ENCODE data around the gene CEP192. TPM values are rescaled to one million over a fixed set of nuclear protein-coding genes. Genes with fewer than 3 reads are reported as not detected.
"Not testable (repeated sequence)": the region's sequence is repeated elsewhere in the genome, so short reads cannot be mapped to it uniquely, and the experiment has no call there.

The CEP192 gene
- total RNA-seq, 2 donors from 2014 or later = 20.1 to 27.2 TPM

DNA sequence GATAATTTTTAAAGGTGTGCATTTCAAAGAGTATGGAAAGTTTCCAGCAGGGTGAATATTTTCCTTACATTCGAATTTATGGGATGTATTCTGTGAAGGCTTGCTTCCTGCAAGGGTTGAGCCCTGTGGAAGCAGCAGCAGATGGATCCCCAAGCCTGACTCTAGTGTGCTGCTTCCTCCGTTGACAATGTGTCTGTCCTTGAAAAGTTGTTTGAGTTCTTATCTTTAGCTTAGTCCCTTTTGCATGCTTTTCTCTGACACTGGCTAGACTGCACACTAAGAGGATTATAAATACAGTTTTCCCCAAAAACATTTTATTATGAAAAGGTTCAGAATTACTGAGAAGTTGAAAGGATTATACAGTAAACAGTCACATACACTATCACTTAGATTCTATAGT, 86.3 kb downstream of the CEP192 start:
- H3K27ac ChIP-seq = peak overlapping the region in 1 of 2 donors; percentile 16
- no peaks in the 10 kb centered on the region for H3K9me3 ChIP-seq
- no peak overlapping the region for H3K4me3 ChIP-seq
- H3K4me1 ChIP-seq (ENCODE audit: control insufficient read depth in 1 of 2, low read depth in 2 of 2) = peaks cover 0 to 7% of the 10 kb centered on the region in 2 donors
- no peaks in the 10 kb centered on the region for H3K27me3 ChIP-seq (replicated peaks; ENCODE audit: insufficient read depth)
- TF ChIP-seq, protein P1, sequence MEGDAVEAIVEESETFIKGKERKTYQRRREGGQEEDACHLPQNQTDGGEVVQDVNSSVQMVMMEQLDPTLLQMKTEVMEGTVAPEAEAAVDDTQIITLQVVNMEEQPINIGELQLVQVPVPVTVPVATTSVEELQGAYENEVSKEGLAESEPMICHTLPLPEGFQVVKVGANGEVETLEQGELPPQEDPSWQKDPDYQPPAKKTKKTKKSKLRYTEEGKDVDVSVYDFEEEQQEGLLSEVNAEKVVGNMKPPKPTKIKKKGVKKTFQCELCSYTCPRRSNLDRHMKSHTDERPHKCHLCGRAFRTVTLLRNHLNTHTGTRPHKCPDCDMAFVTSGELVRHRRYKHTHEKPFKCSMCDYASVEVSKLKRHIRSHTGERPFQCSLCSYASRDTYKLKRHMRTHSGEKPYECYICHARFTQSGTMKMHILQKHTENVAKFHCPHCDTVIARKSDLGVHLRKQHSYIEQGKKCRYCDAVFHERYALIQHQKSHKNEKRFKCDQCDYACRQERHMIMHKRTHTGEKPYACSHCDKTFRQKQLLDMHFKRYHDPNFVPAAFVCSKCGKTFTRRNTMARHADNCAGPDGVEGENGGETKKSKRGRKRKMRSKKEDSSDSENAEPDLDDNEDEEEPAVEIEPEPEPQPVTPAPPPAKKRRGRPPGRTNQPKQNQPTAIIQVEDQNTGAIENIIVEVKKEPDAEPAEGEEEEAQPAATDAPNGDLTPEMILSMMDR (IDR thresholded peaks at IDR 0.05) = no peak
- ATAC-seq (ENCODE audit: insufficient number of reproducible peaks, low FRiP score, low read depth) (no peak), DNase-seq (ENCODE audit: low spot score) (no peak)
- peaks cover 8% of the 10 kb centered on the region for H3K36me3 ChIP-seq

DNA sequence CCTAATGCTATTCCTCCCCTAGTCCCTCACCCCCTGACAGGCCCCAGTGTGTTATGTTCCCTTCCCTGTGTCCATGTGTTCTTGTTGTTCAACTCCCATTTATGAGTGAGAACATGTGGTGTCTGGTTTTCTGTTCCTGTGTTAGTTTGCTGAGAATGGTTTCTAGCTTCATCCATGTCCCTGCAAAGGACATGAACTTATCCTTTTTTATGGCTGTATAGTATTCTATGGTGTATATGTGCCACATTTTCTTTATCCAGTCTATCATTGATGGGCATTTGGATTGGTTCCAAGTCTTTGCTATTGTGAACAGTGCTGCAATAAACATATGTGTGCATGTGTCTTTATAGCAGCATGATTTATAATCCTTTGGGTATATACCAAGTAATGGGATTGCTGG, 86.9 kb downstream of the CEP192 start:
- H3K4me1 ChIP-seq (ENCODE audit: control insufficient read depth in 1 of 2, low read depth in 2 of 2); DNase-seq (ENCODE audit: low spot score): not testable (repeated sequence)

DNA sequence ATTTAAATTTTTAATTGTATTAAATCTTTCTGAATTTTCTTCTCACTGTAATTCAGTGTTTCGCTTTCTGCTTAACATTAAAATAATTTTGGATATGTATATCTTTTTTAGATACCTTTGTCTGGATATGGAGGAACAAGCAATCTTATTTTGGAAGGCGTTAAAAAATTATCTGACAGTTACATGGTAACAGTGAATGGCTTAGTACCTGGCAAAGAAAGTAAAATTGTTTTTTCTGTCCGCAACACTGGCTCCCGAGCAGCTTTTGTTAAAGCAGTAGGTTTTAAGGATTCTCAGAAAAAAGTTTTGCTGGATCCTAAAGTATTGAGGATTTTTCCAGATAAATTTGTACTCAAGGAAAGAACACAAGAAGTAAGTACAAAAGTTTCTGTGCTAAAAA, 95.7 kb downstream of the CEP192 start:
- Histone ChIP-seq H3K27me3 (replicated peaks; ENCODE audit: insufficient read depth) (no peaks in the 10 kb centered on the region), H3K9me3 (no peaks in the 10 kb centered on the region), H3K4me1 (ENCODE audit: control insufficient read depth in 1 of 2, low read depth in 2 of 2) (no peaks in the 10 kb centered on the region), H3K36me3 (peaks cover 5% of the 10 kb centered on the region), H3K27ac (no peak overlapping the region), H3K4me3 (no peak overlapping the region)
- no peak for ATAC-seq (ENCODE audit: insufficient number of reproducible peaks, low FRiP score, low read depth)
- no peak for DNase-seq (ENCODE audit: low spot score)
- TF ChIP-seq, protein P1 (IDR thresholded peaks at IDR 0.05) = no peak

More for the DNA sequence above, 86.9 kb downstream of the CEP192 start:
- not testable (repeated sequence) for H3K27ac ChIP-seq; ATAC-seq (ENCODE audit: insufficient number of reproducible peaks, low FRiP score, low read depth); H3K27me3 ChIP-seq (replicated peaks; ENCODE audit: insufficient read depth); H3K36me3 ChIP-seq; H3K9me3 ChIP-seq; H3K4me3 ChIP-seq

DNA sequence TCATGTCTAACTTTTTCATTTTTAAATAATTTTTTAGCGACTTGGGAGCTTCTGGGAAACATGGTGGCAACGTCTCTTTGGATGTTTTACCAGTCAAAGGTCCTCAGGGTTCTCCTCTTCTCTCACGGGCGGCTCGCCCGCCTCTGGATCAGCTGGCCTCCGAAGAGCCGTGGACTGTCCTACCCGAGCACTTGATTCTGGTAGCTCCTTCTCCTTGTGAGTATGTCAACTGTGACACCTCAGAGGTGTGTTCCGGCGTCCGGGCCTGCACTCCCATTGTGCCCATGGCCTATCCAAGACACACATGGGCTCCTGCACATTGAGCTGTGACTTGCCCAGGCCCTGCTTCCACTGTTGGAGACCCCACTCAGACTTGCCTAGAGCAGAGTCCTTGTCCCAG, 104.3 kb downstream of the CEP192 start:
- peaks cover 38% of the 10 kb centered on the region for H3K36me3 ChIP-seq
- no peaks in the 10 kb centered on the region for H3K4me1 ChIP-seq (ENCODE audit: control insufficient read depth in 1 of 2, low read depth in 2 of 2)
- H3K9me3 ChIP-seq = no peaks in the 10 kb centered on the region
- H3K27me3 ChIP-seq (replicated peaks; ENCODE audit: insufficient read depth) = no peaks in the 10 kb centered on the region
- TF ChIP-seq, protein P1 (IDR thresholded peaks at IDR 0.05) = no peak
- no peak for ATAC-seq (ENCODE audit: insufficient number of reproducible peaks, low FRiP score, low read depth)
- H3K27ac ChIP-seq = no peak overlapping the region
- no peak overlapping the region for H3K4me3 ChIP-seq
- DNase-seq (ENCODE audit: low spot score) = no peak

DNA sequence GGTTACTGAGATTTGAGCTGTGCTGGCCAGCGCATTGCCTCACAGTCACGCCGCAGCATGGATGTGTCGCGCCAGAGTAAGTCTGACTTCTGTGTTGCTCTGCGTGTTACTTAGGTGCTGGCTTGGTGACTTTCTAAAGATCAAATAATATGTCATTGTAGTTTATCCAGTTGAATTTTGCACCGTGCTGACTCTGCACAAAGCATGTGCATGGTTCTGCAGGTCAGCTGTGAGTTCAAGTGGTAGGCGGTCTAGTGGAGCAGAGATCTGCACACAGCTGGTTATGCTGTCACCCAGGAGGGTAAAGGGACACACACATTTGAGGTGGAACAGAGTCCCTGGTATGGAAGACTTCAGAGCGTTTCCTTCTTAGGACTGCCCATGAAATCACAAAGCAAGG, 105.1 kb downstream of the CEP192 start:
- ATAC-seq (ENCODE audit: insufficient number of reproducible peaks, low FRiP score, low read depth) (no peak), DNase-seq (ENCODE audit: low spot score) (no peak)
- H3K4me3 ChIP-seq = no peak overlapping the region
- H3K27ac ChIP-seq = no peak overlapping the region
- TF ChIP-seq, protein P1 (IDR thresholded peaks at IDR 0.05) = no peak
- peaks cover 41% of the 10 kb centered on the region for H3K36me3 ChIP-seq
- no peaks in the 10 kb centered on the region for H3K9me3 ChIP-seq
- no peaks in the 10 kb centered on the region for H3K4me1 ChIP-seq (ENCODE audit: control insufficient read depth in 1 of 2, low read depth in 2 of 2)
- no peaks in the 10 kb centered on the region for H3K27me3 ChIP-seq (replicated peaks; ENCODE audit: insufficient read depth)

DNA sequence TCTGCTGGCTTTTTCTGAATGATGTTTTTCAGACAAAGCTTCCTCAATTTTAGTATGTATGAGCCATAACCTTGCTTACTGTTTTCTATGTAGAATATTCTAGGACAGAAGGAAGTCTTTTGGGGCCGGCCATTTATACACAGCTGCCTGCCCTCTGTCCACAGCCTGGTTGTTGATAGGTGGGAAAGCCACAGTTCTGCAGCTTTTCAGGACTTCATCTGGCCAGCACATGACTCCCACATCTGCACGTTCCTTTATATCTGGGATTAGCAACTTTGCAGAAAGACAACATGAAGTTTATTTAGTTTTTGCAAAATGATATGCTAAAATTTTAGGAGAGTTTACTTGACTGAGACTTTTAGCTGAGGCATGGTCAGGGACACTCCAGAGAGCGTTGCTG, 105.6 kb downstream of the CEP192 start:
- TF ChIP-seq, protein P1 (IDR thresholded peaks at IDR 0.05) = no peak
- H3K36me3 ChIP-seq = peaks cover 42% of the 10 kb centered on the region
- no peak overlapping the region for H3K27ac ChIP-seq
- ATAC-seq (ENCODE audit: insufficient number of reproducible peaks, low FRiP score, low read depth) = no peak
- no peaks in the 10 kb centered on the region for H3K4me1 ChIP-seq (ENCODE audit: control insufficient read depth in 1 of 2, low read depth in 2 of 2)
- no peaks in the 10 kb centered on the region for H3K27me3 ChIP-seq (replicated peaks; ENCODE audit: insufficient read depth)
- H3K9me3 ChIP-seq = no peaks in the 10 kb centered on the region
- no peak for DNase-seq (ENCODE audit: low spot score)
- H3K4me3 ChIP-seq = no peak overlapping the region

DNA sequence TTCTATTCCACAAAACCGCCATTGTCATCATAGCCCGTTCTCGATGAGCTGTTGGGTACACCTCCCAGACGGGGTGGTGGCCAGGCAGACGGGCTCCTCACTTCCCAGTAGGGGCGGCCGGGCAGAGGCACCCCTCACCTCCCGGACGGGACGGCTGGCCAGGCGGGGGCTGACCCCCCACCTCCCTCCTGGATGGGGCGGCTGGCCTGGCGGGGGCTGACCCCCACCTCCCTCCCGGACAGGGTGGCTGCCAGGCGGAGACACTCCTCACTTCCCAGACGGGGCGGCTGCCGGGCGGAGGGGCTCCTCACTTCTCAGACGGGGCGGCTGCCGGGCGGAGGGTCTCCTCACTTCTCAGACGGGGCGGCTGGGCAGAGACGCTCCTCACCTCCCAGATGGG, 106.9 kb downstream of the CEP192 start:
- not testable (repeated sequence) for H3K9me3 ChIP-seq; DNase-seq (ENCODE audit: low spot score); H3K27ac ChIP-seq; ATAC-seq (ENCODE audit: insufficient number of reproducible peaks, low FRiP score, low read depth); H3K4me1 ChIP-seq (ENCODE audit: control insufficient read depth in 1 of 2, low read depth in 2 of 2); H3K4me3 ChIP-seq; H3K27me3 ChIP-seq (replicated peaks; ENCODE audit: insufficient read depth)
- peaks cover 56% of the 10 kb centered on the region for H3K36me3 ChIP-seq
